NCI-H2171 (cell line): Measurements from ENCODE around the gene ABHD1.
"Not testable (repeated sequence)": the region's sequence is repeated elsewhere in the genome, so short reads cannot be mapped to it uniquely, and the experiment has no call there.

Experiments used
- DNase-seq: peaks from one replicate; lab custom pipeline; 2025; lab: John Stamatoyannopoulos, UW

Gene ABHD1

DNA sequence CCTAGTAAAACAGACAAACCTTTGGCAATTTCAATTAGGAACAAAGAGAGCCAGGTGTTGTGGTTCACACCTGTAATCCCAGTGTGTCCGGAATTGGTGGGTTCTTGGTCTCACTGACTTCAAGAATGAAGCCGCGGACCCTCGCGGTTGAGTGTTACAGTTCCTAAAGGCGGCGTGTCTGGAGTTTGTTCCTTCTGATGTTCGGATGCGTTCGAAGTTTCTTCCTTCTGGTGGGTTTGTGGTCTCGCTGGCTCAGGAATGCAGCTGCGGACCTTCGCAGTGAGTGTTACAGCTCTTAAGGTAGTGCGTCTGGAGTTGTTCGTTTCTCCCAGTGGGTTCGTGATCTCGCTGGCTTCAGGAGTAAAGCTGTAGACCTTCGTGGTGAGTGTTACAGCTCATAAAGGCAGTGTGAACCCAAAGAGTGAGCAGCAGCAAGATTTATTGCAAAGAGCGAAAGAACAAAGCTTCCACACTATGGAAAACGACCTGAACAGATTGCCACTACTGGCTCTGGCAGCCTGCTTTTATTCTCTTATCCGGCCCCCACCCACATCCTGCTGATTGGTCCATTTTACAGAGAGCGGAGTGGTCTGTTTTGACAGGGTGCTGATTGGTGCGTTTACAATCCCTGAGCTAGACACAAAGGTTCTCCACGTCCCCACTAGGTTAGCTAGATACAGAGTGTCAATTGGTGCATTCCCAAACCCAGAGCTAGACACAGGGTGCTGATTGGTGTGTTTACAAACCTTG is 12.8 kb upstream of the ABHD1 start:
- DNase-seq: not testable (repeated sequence)

DNA sequence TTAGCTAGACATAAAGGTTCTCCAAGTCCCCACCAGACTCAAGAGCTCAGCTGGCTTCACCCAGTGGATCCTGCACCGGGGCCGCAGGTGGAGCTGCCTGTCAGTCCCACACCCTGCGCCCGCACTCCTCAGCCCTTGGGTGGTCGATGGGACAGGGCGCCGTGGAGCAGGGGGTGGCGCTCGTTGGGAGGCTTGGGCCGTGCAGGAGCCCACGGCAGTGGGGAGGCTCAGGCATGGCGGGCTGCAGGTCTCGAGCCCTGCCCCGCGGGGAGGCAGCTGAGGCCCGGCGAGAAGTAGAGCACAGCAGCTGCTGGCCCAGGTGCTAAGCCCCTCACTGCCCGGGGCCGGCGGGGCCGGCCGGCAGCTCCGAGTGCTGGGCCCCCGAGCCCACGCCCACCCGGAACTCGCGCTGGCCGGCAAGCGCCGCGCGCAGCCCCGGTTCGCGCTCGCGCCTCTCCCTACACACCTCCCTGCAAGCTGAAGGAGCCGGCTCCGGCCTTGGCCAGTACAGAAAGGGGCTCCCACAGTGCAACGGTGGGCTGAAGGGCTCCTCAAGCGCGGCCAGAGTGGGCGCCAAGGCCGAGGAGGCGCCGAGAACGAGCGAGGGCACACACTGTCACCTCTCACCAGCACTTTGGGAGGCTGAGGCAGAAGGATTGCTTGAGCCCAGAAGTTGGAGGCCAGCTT is 12.1 kb upstream of the ABHD1 start:
- DNase-seq: not testable (repeated sequence)

DNA sequence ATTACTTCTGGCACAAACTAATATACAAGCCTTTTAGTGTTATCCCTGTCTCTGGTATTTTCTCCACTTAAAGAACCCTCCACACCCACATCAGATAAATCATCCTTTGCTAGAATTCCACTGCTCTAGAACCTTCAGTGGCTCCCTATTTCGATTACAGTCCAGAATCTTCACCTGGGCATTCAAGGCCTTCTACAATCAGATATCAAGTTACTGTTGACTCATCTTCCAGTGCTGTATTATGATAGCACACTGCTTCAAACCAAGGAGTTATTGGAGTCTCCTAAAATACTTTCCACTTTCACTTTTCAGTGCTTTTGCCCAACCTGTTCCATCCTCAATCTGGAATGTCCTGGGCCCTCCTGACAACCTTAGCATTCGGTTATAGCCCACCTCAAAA is 8.1 kb upstream of the ABHD1 start:
- no peak for DNase-seq

DNA sequence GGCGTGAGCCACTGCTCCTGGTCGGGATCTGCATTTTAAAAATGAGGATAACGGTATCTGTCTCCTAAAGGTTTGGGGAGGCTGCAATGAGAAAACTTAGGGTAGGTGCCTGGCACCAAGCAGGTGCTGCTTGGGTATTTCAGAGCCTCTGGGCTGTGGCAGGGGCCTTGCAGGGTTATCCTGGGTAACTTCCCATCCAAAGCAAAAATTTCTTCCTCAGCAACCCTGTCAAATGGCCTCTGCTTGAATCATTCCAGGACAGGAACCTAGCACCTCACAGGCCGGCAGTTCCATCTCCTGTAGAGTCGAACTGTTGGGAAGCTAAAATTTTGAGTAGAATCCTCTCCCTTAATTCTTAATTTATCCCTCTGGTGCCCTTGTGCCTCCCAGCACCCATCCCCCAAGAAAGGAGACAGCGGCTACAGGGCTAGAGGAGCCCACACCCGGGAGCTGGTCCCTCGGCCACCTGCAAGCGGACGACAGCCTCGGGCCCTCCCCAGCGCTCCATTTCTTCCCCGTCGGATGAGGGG is 5.6 kb upstream of the ABHD1 start:
- no peak for DNase-seq

DNA sequence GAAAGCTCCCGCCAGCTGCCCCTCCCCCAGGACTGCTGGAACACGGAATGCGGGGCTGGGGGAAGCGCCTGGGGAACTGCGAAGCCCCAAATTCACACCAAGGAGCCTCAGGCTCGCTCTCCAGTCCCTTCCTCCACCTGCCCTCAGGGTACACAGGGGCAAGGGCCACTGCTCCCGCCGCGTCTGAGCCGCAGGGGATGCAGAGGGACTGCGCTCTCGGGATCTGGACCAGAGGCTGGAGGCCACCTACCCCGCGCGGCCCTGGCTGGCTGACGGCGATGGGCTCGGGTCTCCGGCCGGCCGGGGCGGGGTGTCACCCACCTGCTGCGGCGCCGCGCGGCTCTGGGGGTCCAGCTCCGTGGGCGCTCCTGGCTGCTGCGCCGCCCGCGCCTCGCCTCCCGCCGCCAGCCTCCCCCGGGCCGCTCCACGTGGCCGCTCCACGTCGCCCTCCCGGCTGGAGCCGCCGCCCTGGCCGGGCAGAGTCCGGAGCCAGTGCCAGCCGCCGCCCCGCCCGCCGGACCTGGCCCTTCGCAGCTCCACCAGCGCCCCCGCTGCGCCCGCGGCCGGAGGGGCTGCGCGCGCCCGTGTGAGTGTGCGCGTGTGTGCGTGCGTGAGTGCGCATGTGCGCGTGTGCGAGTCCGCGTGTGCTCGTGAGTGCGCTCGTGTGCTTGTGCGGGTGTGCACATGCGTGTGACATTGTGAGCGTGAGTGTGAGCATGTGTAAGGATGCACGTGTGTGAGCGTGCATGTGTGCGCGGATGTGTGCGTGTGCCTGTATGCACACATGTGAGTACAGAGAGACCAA is 4.9 kb upstream of the ABHD1 start, which contains the start of gene CGREF1:
Gene CGREF1 (minus strand): TSS at position 604 of the 805 bp plus-strand sequence. CDS start 14,762 bp downstream, outside the sequence.
- DNase-seq: peak; percentile 43

DNA sequence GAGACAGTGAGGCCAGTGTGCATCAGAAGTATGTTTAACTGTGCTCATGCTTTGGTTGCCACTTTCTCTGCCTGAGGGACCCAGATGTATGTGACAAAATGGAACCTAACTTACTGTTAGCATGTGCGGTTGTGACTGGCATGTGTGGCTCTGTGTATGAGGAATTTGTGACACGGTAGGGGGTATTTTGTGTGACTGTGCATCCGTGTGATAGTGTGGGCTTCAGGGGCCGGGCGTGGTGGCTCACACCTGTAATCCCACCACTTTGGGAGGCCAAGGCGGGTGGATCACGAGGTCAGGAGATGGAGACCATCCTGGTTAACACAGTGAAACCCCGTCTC is 4.3 kb upstream of the ABHD1 start:
- DNase-seq: not testable (repeated sequence)

DNA sequence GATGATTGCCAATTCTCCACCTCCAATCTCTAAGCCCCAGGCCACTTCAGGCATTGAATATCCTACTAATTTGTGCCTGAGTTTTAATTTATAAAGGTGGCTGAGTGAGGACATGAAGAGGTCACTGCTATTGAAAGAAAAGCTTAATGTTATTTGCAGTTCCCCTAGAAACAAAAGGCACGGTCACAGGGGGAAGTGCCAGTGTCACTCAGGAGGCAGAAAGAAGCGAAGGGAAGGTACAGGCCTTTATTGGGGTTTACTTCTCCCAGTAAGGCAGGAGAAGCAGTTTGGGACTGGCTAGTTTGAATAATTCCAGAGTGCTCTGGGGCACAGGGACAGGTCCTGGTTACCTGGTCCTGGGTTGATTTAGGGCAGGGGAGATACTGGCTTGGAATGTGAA is 1.7 kb upstream of the ABHD1 start:
- no peak for DNase-seq

DNA sequence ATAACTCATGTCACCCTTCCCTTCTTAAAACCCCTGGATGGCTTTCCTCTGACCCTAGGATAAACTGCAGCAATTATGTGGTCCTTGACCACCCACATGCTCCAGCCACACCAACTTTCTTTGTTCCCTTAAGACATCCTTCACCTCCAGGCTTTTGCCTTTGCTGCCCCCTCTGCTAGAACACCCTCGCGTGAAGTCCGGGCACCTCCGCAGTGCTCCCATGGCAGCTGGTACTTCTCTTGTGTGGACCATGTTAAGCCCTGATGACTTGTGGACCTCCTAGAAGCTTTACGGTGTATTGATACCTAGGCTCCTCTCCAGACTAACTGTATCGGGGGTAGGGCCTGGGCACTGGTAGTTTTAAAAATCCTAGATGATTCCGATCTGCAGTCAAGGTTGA is 824 bp upstream of the ABHD1 start:
- DNase-seq: no peak

DNA sequence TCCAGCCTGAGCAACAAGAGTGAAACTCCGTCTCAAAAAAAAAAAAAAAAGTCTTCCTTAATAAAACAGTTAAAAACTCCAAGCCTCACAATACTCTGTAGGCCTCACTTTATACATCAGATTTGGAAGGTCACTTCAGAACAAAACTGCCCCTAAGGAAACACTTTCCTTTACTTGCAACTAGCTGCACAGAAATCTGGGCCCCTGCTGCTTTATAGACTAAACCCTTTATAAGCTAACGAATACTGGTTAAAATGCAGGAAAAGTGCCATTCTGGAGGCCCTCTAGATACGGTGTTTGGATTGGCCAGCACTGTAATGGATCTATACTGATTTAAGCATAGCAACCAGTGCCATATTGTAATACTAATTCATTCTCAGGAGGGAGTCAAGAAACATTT is 1.5 kb downstream of the ABHD1 start:
- DNase-seq: no peak

DNA sequence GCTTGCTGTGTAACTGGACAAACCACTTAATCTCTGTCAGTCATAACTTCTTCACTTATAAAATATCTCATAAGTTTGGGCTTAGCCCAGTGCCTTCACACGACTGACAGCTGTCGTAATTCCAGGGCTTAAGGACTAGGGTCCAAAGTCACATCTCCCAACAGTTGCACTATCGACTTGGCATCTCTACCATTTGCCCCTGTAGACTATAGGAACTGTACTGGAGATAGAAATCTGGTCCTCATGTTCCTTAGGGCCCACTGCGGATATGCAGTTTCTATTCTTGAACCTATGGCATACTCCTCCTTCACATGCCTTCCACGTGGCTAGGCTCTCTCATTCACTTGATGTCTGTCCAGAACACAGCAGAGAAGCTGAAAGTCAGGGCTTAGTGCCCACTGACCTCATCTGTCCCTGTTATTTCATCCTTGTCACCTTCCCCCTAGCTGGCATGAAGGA is 2.7 kb downstream of the ABHD1 start:
- no peak for DNase-seq

DNA sequence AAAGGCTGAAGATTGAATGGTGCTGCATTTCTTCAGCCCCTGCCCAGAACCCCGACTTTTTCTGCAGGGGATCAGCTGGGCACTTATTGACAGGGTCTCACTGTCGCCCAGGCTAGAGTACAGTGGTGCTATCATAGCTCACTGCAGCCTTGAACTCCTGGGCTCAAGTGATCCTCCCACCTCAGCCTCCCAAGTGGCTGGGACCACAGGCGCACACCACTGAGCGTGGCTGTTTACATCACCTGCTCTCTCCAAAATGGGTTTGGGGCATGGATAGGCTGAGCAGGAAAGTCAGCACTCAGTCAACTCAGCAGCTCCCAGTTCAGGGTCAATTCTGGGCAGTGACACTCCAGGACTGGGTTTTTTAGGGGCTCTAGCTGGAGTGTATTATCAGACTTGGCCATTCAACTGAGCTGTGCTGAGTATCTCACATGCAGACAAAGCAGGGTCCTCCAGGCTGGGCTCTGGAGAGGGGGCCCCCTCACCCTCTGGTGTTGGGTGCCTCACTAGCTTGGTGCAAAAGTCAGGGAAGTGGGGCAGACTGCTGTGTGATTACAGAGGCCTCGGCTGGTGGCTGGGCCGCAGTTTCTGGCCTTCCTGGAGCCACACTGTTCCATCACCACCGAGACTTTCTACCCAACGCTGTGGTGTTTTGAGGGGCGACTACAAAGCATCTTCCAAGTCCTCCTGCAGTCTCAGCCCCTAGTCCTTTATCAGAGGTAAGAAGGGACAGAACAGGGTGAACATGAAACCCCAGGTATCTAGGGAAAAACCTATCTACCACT is 4.5 kb downstream of the ABHD1 start:
- DNase-seq: no peak

DNA sequence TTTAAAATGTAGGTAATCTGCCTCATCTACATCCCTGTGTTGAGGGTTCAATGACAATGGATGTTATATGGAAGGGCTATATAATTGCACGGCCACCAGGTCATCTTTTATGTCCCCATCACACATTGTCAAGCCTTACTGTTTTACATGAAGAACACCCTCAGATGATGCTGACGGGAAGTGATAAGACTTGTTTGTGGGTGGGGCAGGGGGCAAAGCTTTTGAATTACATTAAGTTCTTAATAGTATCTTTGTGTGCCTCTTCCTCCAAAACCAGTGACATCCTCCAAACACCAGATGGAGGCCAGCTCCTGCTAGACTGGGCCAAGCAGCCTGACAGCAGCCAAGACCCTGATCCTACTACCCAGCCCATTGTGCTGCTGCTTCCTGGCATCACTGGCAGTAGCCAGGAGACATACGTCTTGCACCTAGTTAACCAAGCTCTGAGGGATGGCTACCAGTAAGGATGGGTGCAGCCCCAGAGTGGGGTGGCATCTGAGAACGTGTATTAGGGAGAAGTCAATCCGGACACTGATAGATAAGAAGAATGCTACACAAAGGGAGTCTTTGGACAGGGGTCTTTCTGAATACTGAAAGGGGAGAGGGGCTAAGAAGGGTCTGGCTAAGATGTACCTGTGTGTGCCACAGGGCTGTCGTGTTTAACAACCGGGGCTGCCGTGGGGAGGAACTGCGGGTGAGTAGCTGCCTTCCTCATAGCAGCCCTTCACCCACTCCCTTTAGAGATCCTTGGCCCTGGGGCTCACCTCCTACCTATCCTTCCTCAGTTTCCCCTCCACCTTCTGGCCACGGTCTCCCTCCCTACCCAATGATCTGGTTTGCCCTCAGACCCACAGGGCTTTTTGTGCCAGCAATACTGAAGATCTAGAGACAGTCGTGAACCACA is 5.3 kb downstream of the ABHD1 start:
- no peak for DNase-seq

DNA sequence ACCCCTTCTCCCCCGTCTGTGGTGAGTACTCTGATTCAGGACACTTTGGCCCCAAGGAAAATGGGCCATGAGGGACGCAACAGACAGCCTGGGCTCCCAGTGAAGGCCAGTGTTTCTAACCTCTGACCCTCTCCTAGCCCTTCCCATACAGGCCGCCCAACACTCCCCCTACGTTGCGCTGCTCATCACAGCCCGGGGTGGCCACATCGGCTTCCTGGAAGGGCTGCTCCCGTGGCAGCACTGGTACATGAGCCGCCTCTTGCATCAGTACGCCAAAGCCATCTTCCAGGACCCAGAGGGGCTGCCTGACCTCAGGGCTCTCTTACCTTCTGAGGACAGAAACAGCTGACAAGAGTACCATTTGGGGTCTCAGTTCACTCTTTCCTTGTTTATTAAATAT is 6.8 kb downstream of the ABHD1 start:
- no peak for DNase-seq

DNA sequence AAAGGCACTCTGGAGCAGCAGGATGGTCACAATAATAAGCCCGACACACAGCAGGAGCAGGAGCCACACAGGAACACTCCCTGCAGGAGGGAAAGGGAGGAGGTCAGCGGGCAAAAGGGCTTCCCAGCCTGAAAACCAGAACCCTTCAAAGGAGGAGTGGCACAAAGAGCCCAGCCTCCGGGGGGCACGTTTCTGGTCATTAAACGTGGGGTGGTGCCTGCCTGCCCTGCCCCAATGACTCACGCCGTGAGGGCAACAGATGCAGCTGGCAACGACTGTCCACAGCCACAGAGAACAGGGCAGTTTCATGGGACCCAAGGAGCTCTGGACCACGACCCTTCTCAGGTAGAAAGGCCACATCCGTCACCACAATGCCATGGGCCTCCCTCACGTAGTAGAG is 7.8 kb downstream of the ABHD1 start:
- DNase-seq: no peak

DNA sequence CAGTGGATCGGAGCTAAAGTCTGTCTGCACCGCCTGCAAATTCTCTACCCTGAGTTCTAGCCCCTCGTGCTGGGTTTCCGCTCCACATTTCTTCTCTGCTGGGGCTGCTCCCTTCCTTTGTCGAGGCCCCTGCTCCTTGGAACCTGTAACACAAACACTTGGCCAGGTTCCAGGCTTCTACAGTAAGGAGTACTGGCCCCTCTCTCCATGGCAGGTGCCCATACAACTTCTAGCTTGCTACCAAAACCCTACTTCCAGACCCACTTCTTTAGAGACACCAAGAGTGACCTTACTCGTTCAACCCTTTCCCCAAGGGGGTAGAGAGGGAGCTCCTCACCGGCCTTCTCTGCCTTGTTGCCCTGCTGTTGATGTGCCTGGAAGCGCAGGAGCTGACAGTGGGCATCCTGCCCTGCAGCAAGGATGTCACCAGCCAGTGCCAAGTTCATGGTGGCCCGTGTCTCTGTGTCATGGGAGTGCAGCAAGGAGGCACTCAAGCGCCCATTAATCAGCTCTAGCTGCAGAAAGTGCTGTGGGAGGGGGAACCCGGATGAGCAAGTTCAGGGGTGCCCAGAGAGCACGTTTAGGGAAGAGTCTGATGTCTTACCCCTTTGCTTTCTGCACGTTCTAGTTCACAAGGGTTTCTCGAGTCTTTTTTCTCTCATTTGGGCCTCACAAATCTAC is 9.7 kb downstream of the ABHD1 start:
- DNase-seq: no peak

DNA sequence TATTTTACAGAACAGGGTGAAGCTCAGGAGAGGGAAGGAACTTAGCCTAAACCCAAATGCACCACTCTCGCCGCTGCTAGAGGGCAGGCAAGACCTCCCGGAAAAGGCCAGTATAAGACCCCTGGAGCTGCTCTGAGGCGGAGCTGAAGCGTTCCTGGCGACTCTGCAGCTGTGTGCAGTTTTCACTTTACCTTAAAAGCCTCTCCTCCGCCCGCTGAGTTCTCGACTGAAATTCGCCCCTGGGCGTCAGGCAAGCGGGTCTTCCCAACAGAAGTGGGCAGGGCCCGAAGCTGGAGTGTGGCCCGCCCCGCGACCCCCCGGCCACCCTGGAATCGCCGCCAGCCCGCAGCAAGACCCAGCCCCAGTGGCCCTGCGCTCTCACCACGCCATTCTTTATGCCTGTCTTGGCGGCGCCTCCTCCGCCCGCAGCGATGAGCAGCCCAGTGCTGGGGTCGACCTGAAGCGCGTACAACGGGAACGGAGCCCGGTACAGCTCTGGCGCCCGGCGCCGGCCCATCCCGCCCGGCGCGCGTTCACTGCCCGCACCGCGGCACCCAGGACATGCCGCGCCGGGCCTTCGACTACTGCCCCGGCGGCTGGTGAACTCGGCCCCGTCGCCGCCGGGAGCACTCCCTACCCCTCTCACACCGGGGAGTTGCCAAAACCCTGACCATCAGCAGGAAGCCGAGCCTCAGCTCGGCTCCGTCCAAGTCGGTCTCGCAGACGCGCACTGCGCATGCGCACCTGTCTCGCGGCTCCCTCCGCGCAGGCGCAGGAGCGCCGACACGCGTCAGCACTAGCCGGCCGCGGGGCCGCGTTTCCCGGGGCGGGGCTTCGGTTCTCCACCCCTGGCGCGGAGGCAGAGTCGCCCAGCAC is 10.5 kb downstream of the ABHD1 start, which contains the start of gene PREB:
Gene PREB (minus strand): TSS at position 732 of the 876 bp plus-strand sequence. CDS start 215 bp downstream, at position 517.
- DNase-seq: peak; percentile 97

DNA sequence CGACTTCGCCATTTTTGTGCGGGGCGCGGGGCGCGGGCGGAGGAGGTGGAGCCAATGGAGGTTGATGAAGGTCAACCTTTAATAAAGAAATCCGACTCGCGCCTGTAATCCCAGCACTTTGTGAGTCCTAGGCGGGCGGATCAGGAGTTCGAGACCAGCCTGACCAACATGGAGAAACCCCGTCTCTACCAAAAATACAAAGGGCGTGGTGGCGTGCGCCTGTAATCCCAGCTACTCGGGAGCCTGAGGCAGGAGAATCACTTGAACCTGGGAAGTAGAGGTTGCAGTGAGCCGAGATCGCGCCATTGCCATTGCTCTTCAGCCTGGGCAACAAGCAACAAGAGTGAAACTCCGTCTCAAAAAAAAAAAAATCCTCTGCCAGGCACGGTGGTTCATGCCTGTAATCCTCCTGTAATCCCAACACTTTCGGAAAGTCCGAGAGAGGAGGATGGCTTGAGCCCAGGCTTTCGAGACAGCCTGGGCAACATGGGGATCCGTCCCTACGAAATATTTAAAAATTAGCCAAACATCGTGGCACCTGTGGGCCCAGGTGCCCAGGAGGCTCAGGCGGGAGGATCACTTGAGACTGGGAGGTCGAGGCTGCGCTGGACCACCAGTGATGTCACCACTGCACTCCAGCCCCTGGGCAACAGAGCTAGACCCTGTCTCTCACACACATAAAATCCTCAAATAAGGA is 11.3 kb downstream of the ABHD1 start:
- DNase-seq: no peak

DNA sequence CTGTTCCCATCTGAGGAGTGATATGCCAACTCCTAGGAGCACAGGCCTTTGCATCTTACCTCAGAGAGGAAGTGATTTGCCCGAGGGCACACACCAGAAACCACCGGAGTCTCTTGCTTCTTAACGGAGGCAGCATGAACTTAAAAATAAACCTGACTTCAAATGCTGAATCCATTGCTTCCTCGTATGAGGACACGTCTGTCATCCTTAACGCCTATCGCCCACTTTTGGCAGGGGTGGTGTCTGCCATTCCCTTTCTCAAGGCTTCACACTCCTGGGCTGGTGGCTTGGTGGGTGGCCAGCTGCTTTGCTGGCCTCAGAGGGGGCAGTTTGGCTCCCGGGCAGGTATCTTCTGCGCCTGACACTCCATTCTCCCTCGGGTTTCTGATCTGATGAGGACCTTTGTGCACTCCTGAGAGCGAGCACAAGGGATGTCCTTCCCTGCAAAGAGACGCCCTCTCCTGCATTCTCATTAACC is 11.9 kb downstream of the ABHD1 start:
- DNase-seq: no peak
